Measurements from ENCODE around the gene C1orf185. TPM values are rescaled to one million over a fixed set of nuclear protein-coding genes. Genes with fewer than 3 reads are reported as not detected.

Gene C1orf185
- not detected in 2 replicates for total RNA-seq

GRCh38 chr1:51101976-51102375 is at the start of gene C1orf185:
Gene C1orf185 (plus strand): TSS chr1:51102228. CDS start chr1:51102234, 6 bp downstream.

Small RNA genes within 50 kb of the gene (small RNA-seq; reads per million reads assigned to genes)
- not detected for gene MIR4421 (ENCODE audit: low replicate concordance)
- gene MIR6500 (ENCODE audit: low replicate concordance) = not detected
- not detected for gene RF00019 (ENCODE audit: low replicate concordance)

Other genes starting within 250 kb of the C1orf185 start
- 39.6 and 71.2 TPM in 2 replicates for gene FAF1, start 142.0 kb upstream of the C1orf185 start, total RNA-seq
- 1.3 and 24.5 TPM in 2 replicates for gene CDKN2C, start 132.0 kb upstream of the C1orf185 start, total RNA-seq
- gene RNF11, start 134.0 kb downstream of the C1orf185 start, total RNA-seq = 111 and 139 TPM in 2 replicates
- gene TTC39A, start 228.3 kb downstream of the C1orf185 start, total RNA-seq = 0.29 and 0.66 TPM in 2 replicates